HG03460 (cell line): ENCODE results near the gene EGLN1.

Experiments used
- ATAC-seq: cut with Tn5 transposase; IDR thresholded peaks from one replicate; pipeline ENCODE4 v1.9.1; 2021; ENCODE audit not compliant: unreplicated experiment

EGLN1 gene

GRCh38 chr1:231401478-231401877 is 20.6 kb downstream of the EGLN1 start:
- no peak for ATAC-seq

- no peak for ATAC-seq
Measured at GRCh38 chr1:231397886-231398671, 24.0 kb downstream of the EGLN1 start.

- no peak for ATAC-seq
Measured at GRCh38 chr1:231396643-231397042, 25.4 kb downstream of the EGLN1 start.

GRCh38 chr1:231395998-231396390 is 26.1 kb downstream of the EGLN1 start:
- no peak for ATAC-seq

GRCh38 chr1:231395076-231395997 is 26.8 kb downstream of the EGLN1 start:
- ATAC-seq, result no peak

- ATAC-seq, result no peak
Measured at GRCh38 chr1:231393668-231394067, 28.4 kb downstream of the EGLN1 start.

- ATAC-seq, result no peak
Measured at GRCh38 chr1:231392389-231393131, 29.5 kb downstream of the EGLN1 start.

- no peak for ATAC-seq
Measured at GRCh38 chr1:231390071-231390470, 32.0 kb downstream of the EGLN1 start.

GRCh38 chr1:231387770-231388669 is 34.1 kb downstream of the EGLN1 start:
- no peak for ATAC-seq

GRCh38 chr1:231386466-231386865 is 35.6 kb downstream of the EGLN1 start:
- no peak for ATAC-seq

GRCh38 chr1:231385416-231385748 is 36.7 kb downstream of the EGLN1 start:
- no peak for ATAC-seq

- ATAC-seq, result no peak
Measured at GRCh38 chr1:231384696-231385415, 37.2 kb downstream of the EGLN1 start.

GRCh38 chr1:231383159-231383860 is 38.8 kb downstream of the EGLN1 start:
- no peak for ATAC-seq

GRCh38 chr1:231382426-231382825 is 39.7 kb downstream of the EGLN1 start:
- no peak for ATAC-seq

GRCh38 chr1:231381729-231382128 is 40.4 kb downstream of the EGLN1 start:
- ATAC-seq, result no peak

- ATAC-seq, result peak; percentile 81
Measured at GRCh38 chr1:231376875-231377549, 45.1 kb downstream of the EGLN1 start.

- no peak for ATAC-seq
Measured at GRCh38 chr1:231376101-231376500, 46.0 kb downstream of the EGLN1 start.

GRCh38 chr1:231374394-231374793 is 47.7 kb downstream of the EGLN1 start:
- no peak for ATAC-seq

- ATAC-seq, result no peak
Measured at GRCh38 chr1:231372501-231372900, 49.6 kb downstream of the EGLN1 start.
